Measurements from ENCODE around the gene SSBP3.
"Not testable (repeated sequence)": the region's sequence is repeated elsewhere in the genome, so short reads cannot be mapped to it uniquely, and the experiment has no call there.

SSBP3 gene

DNA sequence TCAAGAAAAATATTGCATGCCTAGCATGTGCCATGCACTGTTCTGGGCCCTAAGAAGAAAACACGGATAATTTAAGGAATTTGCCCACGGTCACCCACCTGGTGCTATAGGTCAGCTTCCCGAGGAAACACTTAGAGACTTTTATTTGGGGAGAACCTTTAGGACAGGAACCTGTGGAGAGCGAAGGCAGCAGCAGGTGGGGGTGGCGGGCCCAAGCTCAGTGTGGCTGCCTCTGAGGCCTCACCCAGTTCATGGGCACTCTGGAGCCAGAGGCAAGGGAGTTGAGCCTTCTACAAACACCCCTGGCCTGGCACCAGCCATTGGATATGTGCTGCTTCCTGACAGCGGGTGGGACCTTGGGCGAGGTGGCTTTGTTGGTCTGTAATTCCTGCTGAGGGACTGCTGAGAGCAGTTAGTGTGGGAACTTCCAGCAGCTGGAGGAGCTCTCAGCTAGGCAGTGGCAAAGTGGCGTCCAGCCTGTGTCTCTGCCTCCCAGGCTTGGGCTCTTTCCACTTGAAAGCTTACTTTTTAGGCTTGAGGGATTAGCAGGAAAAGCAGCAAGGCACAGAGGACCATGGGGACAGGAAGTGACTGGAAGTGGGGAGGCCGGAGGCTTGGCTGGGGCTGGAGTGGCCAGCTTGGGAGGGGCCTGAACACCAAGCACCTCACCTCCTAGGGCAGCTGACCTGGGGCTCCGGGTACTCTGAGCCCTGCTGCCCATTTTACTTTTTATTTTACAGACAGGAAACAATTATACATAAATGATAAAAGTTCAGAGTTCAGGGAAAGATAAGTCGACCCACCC, 187.1 kb downstream of the SSBP3 start:
- no peak for TF ChIP-seq Cebpa-rat (IDR thresholded peaks at IDR 0.05)
- H4K20me1 ChIP-seq = peaks cover 0 to 97% (median 67%) of the 10 kb centered on the region in 11 experiments; a peak in 17 of 22 replicates
- H3K36me3 ChIP-seq = peaks cover 53 to 100% (median 92%) of the 10 kb centered on the region in 11 experiments
- peak overlapping the region in 4 of 11 experiments; percentile 9 to 37 (median 26); a peak in 5 of 22 replicates for H3K9ac ChIP-seq
- no peak overlapping the region for H3K4me3 ChIP-seq
- no peaks in the 10 kb centered on the region for H3K9me3 ChIP-seq (replicated peaks in 1 of 11)
- H3K27ac ChIP-seq = peak overlapping the region in 7 of 11 experiments; percentile 19 to 60 (median 46); a peak in 10 of 22 replicates
- H3K27me3 ChIP-seq = no peaks in the 10 kb centered on the region
- H3K4me2 ChIP-seq = peak overlapping the region in 8 of 11 experiments; percentile 4 to 69 (median 45); a peak in 10 of 22 replicates
- H3K4me1 ChIP-seq = peaks cover 24 to 34% (median 30%) of the 10 kb centered on the region in 10 experiments

GRCh38 chr1:54215523-54215922, 190.7 kb downstream of the SSBP3 start:
- Histone ChIP-seq H3K36me3 (peaks cover 89 to 100% (median 100%) of the 10 kb centered on the region in 11 experiments), H4K20me1 (peaks cover 0 to 81% (median 62%) of the 10 kb centered on the region in 11 experiments; a peak in 17 of 22 replicates)

GRCh38 chr1:54212872-54213271, 193.3 kb downstream of the SSBP3 start:
- H4K20me1 ChIP-seq = peaks cover 0 to 67% (median 43%) of the 10 kb centered on the region in 11 experiments; a peak in 15 of 22 replicates
- no peak overlapping the region for H3K9ac ChIP-seq
- no peaks in the 10 kb centered on the region for H3K27me3 ChIP-seq
- no peak for TF ChIP-seq Cebpa-rat (IDR thresholded peaks at IDR 0.05)
- no peak overlapping the region for H3K4me2 ChIP-seq
- peaks cover 99 to 100% (median 100%) of the 10 kb centered on the region in 11 experiments for H3K36me3 ChIP-seq
- no peak overlapping the region for H3K4me3 ChIP-seq
- H3K9me3 ChIP-seq (replicated peaks in 1 of 11) = no peaks in the 10 kb centered on the region
- H3K4me1 ChIP-seq = no peaks in the 10 kb centered on the region
- no peak overlapping the region for H3K27ac ChIP-seq

More at GRCh38 chr1:54215523-54215922, 190.7 kb downstream of the SSBP3 start:
- no peak overlapping the region for H3K4me2 ChIP-seq
- no peak for TF ChIP-seq Cebpa-rat (IDR thresholded peaks at IDR 0.05)
- H3K9me3 ChIP-seq (replicated peaks in 1 of 11) = no peaks in the 10 kb centered on the region
- H3K27me3 ChIP-seq = no peaks in the 10 kb centered on the region
- no peak overlapping the region for H3K9ac ChIP-seq
- no peak overlapping the region for H3K4me3 ChIP-seq
- H3K4me1 ChIP-seq = peaks cover 17 to 23% (median 20%) of the 10 kb centered on the region in 10 experiments
- no peak overlapping the region for H3K27ac ChIP-seq

- not testable (repeated sequence) for H3K9me3 ChIP-seq (replicated peaks in 1 of 11); H3K4me1 ChIP-seq; H3K4me2 ChIP-seq; H3K27me3 ChIP-seq; H3K4me3 ChIP-seq; H3K27ac ChIP-seq; H3K9ac ChIP-seq
- Histone ChIP-seq H4K20me1 (peaks cover 0 to 59% (median 23%) of the 10 kb centered on the region in 11 experiments; a peak in 16 of 22 replicates), H3K36me3 (peaks cover 88 to 100% (median 97%) of the 10 kb centered on the region in 11 experiments)
These were observed 198.3 kb downstream of the SSBP3 start for GRCh38 chr1:54207896-54208295.

- Histone ChIP-seq H3K27me3 (no peaks in the 10 kb centered on the region), H4K20me1 (peaks cover 0 to 65% (median 29%) of the 10 kb centered on the region in 11 experiments; a peak in 15 of 22 replicates), H3K9me3 (replicated peaks in 1 of 11) (no peaks in the 10 kb centered on the region), H3K27ac (no peak overlapping the region), H3K4me1 (peaks cover 1 to 9% (median 8%) of the 10 kb centered on the region in 10 experiments; a peak in 19 of 20 replicates), H3K36me3 (peaks cover 82 to 100% (median 97%) of the 10 kb centered on the region in 11 experiments), H3K9ac (no peak overlapping the region), H3K4me3 (no peak overlapping the region), H3K4me2 (no peak overlapping the region)
- TF ChIP-seq Cebpa-rat (IDR thresholded peaks at IDR 0.05) = no peak
These were observed 198.9 kb downstream of the SSBP3 start for GRCh38 chr1:54207287-54207686.

DNA sequence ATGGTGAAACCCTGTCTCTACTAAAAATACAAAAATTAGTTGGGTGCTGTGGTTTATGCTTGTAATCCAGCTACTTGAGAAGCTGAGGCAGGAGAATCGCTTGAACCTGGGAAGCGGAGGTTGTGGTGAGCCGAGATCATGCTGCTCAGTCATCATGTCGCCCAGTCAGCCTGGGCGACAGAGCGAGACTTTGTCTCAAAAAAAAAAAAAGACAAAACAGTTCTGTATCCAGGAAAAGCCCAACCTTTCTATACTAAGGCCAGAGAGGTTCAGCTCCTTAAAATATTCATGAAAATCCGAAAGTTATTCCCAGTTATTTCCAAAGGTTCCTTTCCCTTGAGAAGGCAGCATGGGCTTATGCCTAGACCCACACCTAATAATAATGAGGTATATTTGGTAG, 202.0 kb downstream of the SSBP3 start:
- Histone ChIP-seq H3K4me2 (no peak overlapping the region), H3K27ac (no peak overlapping the region), H4K20me1 (peaks cover 0 to 53% (median 35%) of the 10 kb centered on the region in 11 experiments; a peak in 15 of 22 replicates), H3K9me3 (replicated peaks in 1 of 11) (no peaks in the 10 kb centered on the region), H3K4me1 (peaks cover 24 to 32% (median 30%) of the 10 kb centered on the region in 10 experiments), H3K9ac (no peak overlapping the region), H3K27me3 (no peaks in the 10 kb centered on the region), H3K36me3 (peaks cover 51 to 77% (median 68%) of the 10 kb centered on the region in 11 experiments), H3K4me3 (no peak overlapping the region)
- TF ChIP-seq Cebpa-rat (IDR thresholded peaks at IDR 0.05) = no peak

DNA sequence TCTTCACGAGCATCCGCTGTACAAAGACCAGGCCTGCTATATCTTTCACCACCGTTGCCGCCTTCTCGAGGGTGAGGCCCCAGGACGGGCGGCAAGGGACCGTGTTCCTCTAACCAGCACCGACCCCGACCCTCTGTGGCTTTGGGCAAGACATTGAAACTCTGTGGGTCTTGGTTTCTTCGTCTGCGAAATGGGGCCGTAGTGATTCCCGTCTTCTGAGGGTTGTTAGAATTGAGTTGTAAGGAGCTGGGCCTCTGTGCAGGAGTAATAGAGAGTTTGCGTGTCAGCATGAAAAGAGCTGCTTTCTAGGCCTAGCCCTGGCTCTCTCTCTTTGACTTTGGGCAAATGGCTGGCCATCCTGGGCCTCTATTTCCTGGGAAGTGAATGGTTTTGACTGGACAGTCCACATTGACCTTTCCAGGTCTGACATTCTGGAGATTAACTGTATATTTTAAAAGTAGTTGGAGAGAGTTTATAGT, 205.6 kb downstream of the SSBP3 start:
- peaks cover 24 to 51% (median 40%) of the 10 kb centered on the region in 11 experiments for H3K36me3 ChIP-seq
- TF ChIP-seq Cebpa-rat (IDR thresholded peaks at IDR 0.05) = no peak
- H3K9me3 ChIP-seq (replicated peaks in 1 of 11) = no peaks in the 10 kb centered on the region
- peaks cover 0 to 41% (median 23%) of the 10 kb centered on the region in 11 experiments; a peak in 13 of 22 replicates for H4K20me1 ChIP-seq
- peak overlapping the region; percentile 87 to 97 (median 94) for H3K4me2 ChIP-seq
- H3K4me1 ChIP-seq = peaks cover 30 to 39% (median 35%) of the 10 kb centered on the region in 10 experiments
- peak overlapping the region; percentile 82 to 99 (median 92) for H3K4me3 ChIP-seq
- H3K27ac ChIP-seq = peak overlapping the region; percentile 63 to 93 (median 87); a peak in 21 of 22 replicates
- peak overlapping the region; percentile 82 to 95 (median 90) for H3K9ac ChIP-seq
- H3K27me3 ChIP-seq = no peaks in the 10 kb centered on the region

DNA sequence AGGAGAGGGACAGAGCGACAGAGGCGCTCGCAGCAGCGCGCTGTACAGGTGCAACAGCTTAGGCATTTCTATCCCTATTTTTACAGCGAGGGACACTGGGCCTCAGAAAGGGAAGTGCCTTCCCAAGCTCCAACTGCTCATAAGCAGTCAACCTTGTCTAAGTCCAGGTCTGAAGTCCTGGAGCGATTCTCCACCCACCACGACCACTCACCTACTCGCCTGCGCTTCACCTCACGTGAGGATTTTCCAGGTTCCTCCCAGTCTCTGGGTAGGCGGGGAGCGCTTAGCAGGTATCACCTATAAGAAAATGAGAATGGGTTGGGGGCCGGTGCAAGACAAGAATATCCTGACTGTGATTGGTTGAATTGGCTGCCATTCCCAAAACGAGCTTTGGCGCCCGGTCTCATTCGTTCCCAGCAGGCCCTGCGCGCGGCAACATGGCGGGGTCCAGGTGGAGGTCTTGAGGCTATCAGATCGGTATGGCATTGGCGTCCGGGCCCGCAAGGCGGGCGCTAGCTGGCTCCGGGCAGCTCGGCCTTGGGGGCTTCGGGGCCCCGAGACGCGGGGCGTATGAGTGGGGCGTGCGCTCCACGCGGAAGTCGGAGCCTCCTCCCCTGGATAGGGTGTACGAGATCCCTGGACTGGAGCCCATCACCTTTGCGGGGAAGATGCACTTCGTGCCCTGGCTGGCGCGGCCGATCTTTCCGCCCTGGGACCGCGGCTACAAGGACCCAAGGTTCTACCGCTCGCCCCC, 206.3 kb downstream of the SSBP3 start, which contains the start of the genes CYB5RL and MRPL37:
TSS of gene CYB5RL (minus strand) at position 266 of the 754 bp plus-strand sequence. CDS start 4,414 bp downstream, outside the sequence.
TSS of gene MRPL37 (plus strand) at position 403 of the 754 bp plus-strand sequence. CDS start at position 480, 77 bp downstream.
- peaks cover 24 to 51% (median 40%) of the 10 kb centered on the region in 11 experiments for H3K36me3 ChIP-seq
- TF ChIP-seq Cebpa-rat (IDR thresholded peaks at IDR 0.05) = no peak
- H3K27ac ChIP-seq = peak within 1 kb of the TSS; percentile 63 to 93 (median 87); a peak in 21 of 22 replicates

More for the DNA sequence above, 206.3 kb downstream of the SSBP3 start, which contains the start of the genes CYB5RL and MRPL37:
- H3K4me1 ChIP-seq = peaks cover 30 to 39% (median 35%) of the 10 kb centered on the region in 10 experiments
- no peaks in the 10 kb centered on the region for H3K9me3 ChIP-seq (replicated peaks in 1 of 11)
- H3K9ac ChIP-seq = peak within 1 kb of the TSS; percentile 82 to 95 (median 90)
- peaks cover 0 to 38% (median 23%) of the 10 kb centered on the region in 11 experiments; a peak in 13 of 22 replicates for H4K20me1 ChIP-seq
- peak within 1 kb of the TSS; percentile 82 to 99 (median 92) for H3K4me3 ChIP-seq
- H3K4me2 ChIP-seq = peak within 1 kb of the TSS; percentile 87 to 97 (median 94)
- H3K27me3 ChIP-seq = no peaks in the 10 kb centered on the region

Data from BLaER1 treated with 17β-estradiol and CSF1 and Interleukin-3, amounts not matched to agents 10 nM and 100 nM (cell line).